Endometrial microvascular endothelial cells (primary cell): ENCODE results near the gene DLL4. TPM values are rescaled to one million over a fixed set of nuclear protein-coding genes. Genes with fewer than 3 reads are reported as not detected.

Source experiments
- in situ Hi-C: cut with HindIII; loops from 2 replicates; pipeline ENCODE4 v1.10.0; 2017; ENCODE audit warnings: low sequenced_read_pairs, low pct_unique_long_range_greater_than_20kb; ENCODE audit errors: inconsistent ontology term
- total RNA-seq: library from RNA; depleted of rRNA; stranded (reverse); fragments of >200 nt; gene quantifications from one replicate; pipeline ENCODE4 v1.2.3, GENCODE V29; 2015; ENCODE audit errors: inconsistent ontology term

DLL4 gene
- total RNA-seq, 1 donor from 2014 or later = 9.0 TPM

GRCh38 chr15:40904552-40905201 lies 24.5 kb upstream of the DLL4 start:
- in situ Hi-C loops = loop anchor here (25.0 kb wide), 1 partner anchor 108 kb away; no protein-coding TSS in a partner anchor

GRCh38 chr15:40906091-40906990 lies 22.8 kb upstream of the DLL4 start:
- in situ Hi-C loops = loop anchor here (25.0 kb wide), 1 partner anchor 106 kb away; no protein-coding TSS in a partner anchor

- in situ Hi-C loops = loop anchor here (25.0 kb wide), 1 partner anchor 105 kb away; no protein-coding TSS in a partner anchor
These were observed 21.9 kb upstream of the DLL4 start for GRCh38 chr15:40906991-40907802.

GRCh38 chr15:40908095-40908494 lies 21.0 kb upstream of the DLL4 start:
- in situ Hi-C loops = loop anchor here (25.0 kb wide), 1 partner anchor 104 kb away; no protein-coding TSS in a partner anchor

GRCh38 chr15:40909662-40910630 lies 19.2 kb upstream of the DLL4 start:
- in situ Hi-C loops = loop anchor here (25.0 kb wide), 1 partner anchor 102 kb away; no protein-coding TSS in a partner anchor

- in situ Hi-C loops = loop anchor here (25.0 kb wide), 1 partner anchor 101 kb away; no protein-coding TSS in a partner anchor
These were observed 18.0 kb upstream of the DLL4 start for GRCh38 chr15:40911141-40911540.

- in situ Hi-C loops = loop anchor here (25.0 kb wide), 1 partner anchor 101 kb away; no protein-coding TSS in a partner anchor
These were observed 17.4 kb upstream of the DLL4 start for GRCh38 chr15:40911693-40912092.

- in situ Hi-C loops = loop anchor here (25.0 kb wide), 1 partner anchor 100 kb away; no protein-coding TSS in a partner anchor
These were observed 16.7 kb upstream of the DLL4 start for GRCh38 chr15:40912478-40912877.

- in situ Hi-C loops = loop anchor here (25.0 kb wide), 1 partner anchor 98 kb away; no protein-coding TSS in a partner anchor
These were observed 15.1 kb upstream of the DLL4 start for GRCh38 chr15:40914013-40914412.

- in situ Hi-C loops = loop anchor here (25.0 kb wide), 1 partner anchor 98 kb away; no protein-coding TSS in a partner anchor
These were observed 14.7 kb upstream of the DLL4 start for GRCh38 chr15:40914486-40914885.

GRCh38 chr15:40915116-40915661 lies 14.0 kb upstream of the DLL4 start:
- in situ Hi-C loops = loop anchor here (25.0 kb wide), 1 partner anchor 97 kb away; no protein-coding TSS in a partner anchor

- in situ Hi-C loops = loop anchor here (25.0 kb wide), 1 partner anchor 97 kb away; no protein-coding TSS in a partner anchor
These were observed 13.5 kb upstream of the DLL4 start for GRCh38 chr15:40915679-40916078.

- in situ Hi-C loops = loop anchor here (25.0 kb wide), 1 partner anchor 95 kb away; no protein-coding TSS in a partner anchor
These were observed 11.6 kb upstream of the DLL4 start for GRCh38 chr15:40917585-40917984.

- in situ Hi-C loops = loop anchor here (25.0 kb wide), 1 partner anchor 94 kb away; no protein-coding TSS in a partner anchor
These were observed 10.9 kb upstream of the DLL4 start for GRCh38 chr15:40918146-40918798.

GRCh38 chr15:40918799-40919392 lies 10.2 kb upstream of the DLL4 start:
- in situ Hi-C loops = loop anchor here (25.0 kb wide), 1 partner anchor 93 kb away; no protein-coding TSS in a partner anchor
